NCI-H526 treated with DMSO at 0.1 percent for 48 hours (cell line): ENCODE results near the gene SPATA31C1.
"Not testable (repeated sequence)": the region's sequence is repeated elsewhere in the genome, so short reads cannot be mapped to it uniquely, and the experiment has no call there.

Source experiments
- DNase-seq: peaks from one replicate; lab custom pipeline; 2025; lab: John Stamatoyannopoulos, UW

Gene SPATA31C1

GRCh38 chr9:87938336-87938735, 20.6 kb downstream of the SPATA31C1 start:
- not testable (repeated sequence) for DNase-seq

GRCh38 chr9:87939096-87939495, 21.3 kb downstream of the SPATA31C1 start:
- not testable (repeated sequence) for DNase-seq

- DNase-seq, result no peak
These were observed 26.3 kb downstream of the SPATA31C1 start for GRCh38 chr9:87944096-87944495.

GRCh38 chr9:87944682-87945081, 26.9 kb downstream of the SPATA31C1 start:
- no peak for DNase-seq

GRCh38 chr9:87950296-87950695, 32.5 kb downstream of the SPATA31C1 start:
- DNase-seq, result no peak

GRCh38 chr9:87950765-87951488, 33.2 kb downstream of the SPATA31C1 start:
- no peak for DNase-seq

GRCh38 chr9:87954230-87954629, 36.5 kb downstream of the SPATA31C1 start:
- no peak for DNase-seq

GRCh38 chr9:87957839-87958238, 40.1 kb downstream of the SPATA31C1 start:
- no peak for DNase-seq

- DNase-seq, result no peak
These were observed 40.8 kb downstream of the SPATA31C1 start for GRCh38 chr9:87958591-87958990.

GRCh38 chr9:87959916-87960581, 42.3 kb downstream of the SPATA31C1 start:
- DNase-seq, result no peak

GRCh38 chr9:87963770-87964169, 46.0 kb downstream of the SPATA31C1 start:
- DNase-seq, result no peak

- DNase-seq, result no peak
These were observed 47.1 kb downstream of the SPATA31C1 start for GRCh38 chr9:87964826-87965225.

- DNase-seq, result no peak
These were observed 50.4 kb downstream of the SPATA31C1 start for GRCh38 chr9:87968155-87968554.

- DNase-seq, result no peak
These were observed 52.8 kb downstream of the SPATA31C1 start for GRCh38 chr9:87970602-87971001.

GRCh38 chr9:87973122-87973521, 55.4 kb downstream of the SPATA31C1 start:
- DNase-seq, result no peak
